ENCODE results near the gene C19orf53. TPM values are rescaled to one million over a fixed set of nuclear protein-coding genes. Genes with fewer than 3 reads are reported as not detected.
A peak's percentile ranks its signal among the peaks of the same experiment; 100 is the strongest.

C19orf53 gene
- total and polyA plus RNA-seq, 10 of the 15 experiments (the other 5 are each of a cell fraction or from before 2014, with no cell fraction given) = 109 to 449 (median 218) TPM

- 0 out of 2 replicates have a peak, but pooled peaks have one; percentile 8 for TF ChIP-seq ZBTB40 (IDR thresholded peaks at IDR 0.05; ENCODE audit: borderline replicate concordance)
- 0 out of 2 replicates have a peak, but pooled peaks have one; percentile 6 for TF ChIP-seq ZNF24 (IDR thresholded peaks at IDR 0.05)
- no peak for TF ChIP-seq HCFC1 (IDR thresholded peaks at IDR 0.05; ENCODE audit: low read length)
- peak; percentile 48 for TF ChIP-seq POLR2A (IDR thresholded peaks at IDR 0.05; ENCODE audit: low read depth, low read length)
- 0 out of 2 replicates have a peak, but pooled peaks have one; percentile 51 for TF ChIP-seq STAT1 (conservative IDR thresholded peaks at IDR 0.05)
- no peak for TF ChIP-seq CHD1 (IDR thresholded peaks at IDR 0.05; ENCODE audit: low read depth, low read length)
- TF ChIP-seq SP1 (IDR thresholded peaks at IDR 0.05; ENCODE audit: low read depth, low read length) = peak; percentile 99
- no peak for TF ChIP-seq FOXM1 (IDR thresholded peaks at IDR 0.05; ENCODE audit: low read depth, low read length)
- no peak for TF ChIP-seq ATF3 (IDR thresholded peaks at IDR 0.05; ENCODE audit: borderline replicate concordance, extremely low read depth, low read depth, low read length)
- no peak for TF ChIP-seq JUND (IDR thresholded peaks at IDR 0.05; ENCODE audit: low read depth, low read length)
- TF ChIP-seq SKIL (IDR thresholded peaks at IDR 0.05; ENCODE audit: low read depth, poor library complexity, severe bottlenecking) = peak; percentile 56
- TF ChIP-seq SMARCA5 (IDR thresholded peaks at IDR 0.05) = peak; percentile 95; the same call in 1 of the 2 replicates
- TF ChIP-seq NKRF (conservative IDR thresholded peaks at IDR 0.05) = peak; percentile 69; the same call in 1 of the 2 replicates
- TF ChIP-seq NFYA (IDR thresholded peaks at IDR 0.05; ENCODE audit: borderline replicate concordance, low read depth, low read length) = peak; percentile 60
- TF ChIP-seq ZBTB33 (IDR thresholded peaks at IDR 0.05) = peak; percentile 77; the same call in 1 of the 2 replicates
- TF ChIP-seq RAD21 (IDR thresholded peaks at IDR 0.05; ENCODE audit: insufficient read depth, low read depth, low read length) = no peak
- no peak for TF ChIP-seq KDM1A (IDR thresholded peaks at IDR 0.05; ENCODE audit: borderline replicate concordance)
- TF ChIP-seq RAD51 (IDR thresholded peaks at IDR 0.05) = peak; percentile 48; the same call in 1 of the 2 replicates
Observed at GRCh38 chr19:13794757-13795589, 20.7 kb downstream of the C19orf53 start, which contains the start of gene ZSWIM4 (continued).

Data from GM12878 (cell line).